ENCODE results near the gene FRMD4B. TPM values are rescaled to one million over a fixed set of nuclear protein-coding genes. Genes with fewer than 3 reads are reported as not detected.

Gene FRMD4B
- total RNA-seq (ENCODE audit: low replicate concordance) = 0.70 and 3.2 TPM in 2 replicates

DNA sequence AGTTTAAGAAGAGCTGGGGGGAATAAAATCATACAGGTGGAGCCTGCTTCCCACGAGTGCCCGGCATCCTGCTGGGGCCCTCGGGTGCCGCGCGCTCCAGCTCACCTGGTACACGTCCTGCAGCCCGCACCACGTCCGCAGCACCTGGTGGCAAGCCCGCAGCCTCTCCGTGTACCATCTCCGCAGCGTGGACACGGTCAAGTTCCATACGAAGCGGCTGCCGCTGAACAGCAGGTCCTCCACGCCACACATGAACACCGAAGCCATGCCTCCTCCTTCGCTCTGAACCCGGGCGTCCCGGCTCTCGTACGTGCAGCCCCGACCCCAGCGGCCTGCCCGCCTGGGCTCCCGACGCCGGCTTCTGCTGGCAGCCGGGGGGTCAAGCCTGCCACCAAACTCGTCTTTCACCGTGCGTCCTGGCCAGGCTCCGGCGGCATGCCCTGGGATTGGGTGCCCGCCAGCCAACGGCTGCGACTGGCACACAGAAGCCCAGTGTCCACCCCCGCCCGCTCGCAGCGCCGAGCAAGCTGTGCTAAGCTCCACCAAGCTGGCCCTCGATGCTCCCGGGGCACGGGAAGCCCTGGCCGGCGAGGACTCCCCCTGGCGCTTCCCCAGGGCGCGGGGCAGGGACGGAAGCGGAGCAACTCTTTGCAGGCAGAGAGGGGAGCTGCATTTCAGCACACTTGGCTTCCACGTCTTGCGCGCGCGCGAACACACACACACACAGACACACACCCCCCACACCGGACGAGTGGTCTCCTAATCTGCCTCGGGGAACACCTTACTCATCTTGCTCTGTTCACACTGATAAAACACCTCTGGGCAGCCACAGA lies at the start of gene FRMD4B:
Gene FRMD4B, minus strand, starts transcription at position 366 of the 833 bp plus-strand sequence. Its CDS starts 99 bp downstream, at position 267.

DNA sequence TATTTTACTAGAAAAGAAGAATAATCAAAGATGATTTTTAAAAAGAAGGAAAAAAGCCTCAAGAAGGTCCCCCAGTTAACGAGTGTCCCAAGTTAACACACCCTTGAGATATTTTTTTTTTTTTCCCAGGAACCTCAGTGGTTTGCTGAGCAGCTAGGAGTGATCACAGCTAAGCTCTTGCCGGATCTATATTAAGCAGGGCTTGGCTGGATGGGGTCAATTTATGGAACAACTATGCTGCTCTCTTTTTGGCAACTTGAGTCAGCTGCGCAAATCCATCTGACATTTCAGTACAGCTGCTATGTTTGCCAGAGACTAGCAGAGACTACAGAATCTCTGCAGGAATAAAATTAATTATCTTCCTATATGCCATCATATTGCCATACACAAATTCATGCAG lies 263.5 kb downstream of the FRMD4B start, which contains the start of gene LMOD3:
Gene LMOD3, minus strand, starts transcription at position 193 of the 400 bp plus-strand sequence. CDS start 209 bp downstream, outside the sequence.

